ENCODE measurements around the gene CCM2.

CCM2 gene

GRCh38 chr7:45123913-45124710 is 124.1 kb downstream of the CCM2 start:
- DNase-seq (ENCODE audit: low spot score) = no peak

- DNase-seq (ENCODE audit: low spot score) = no peak
Observed at GRCh38 chr7:45125193-45125904, 125.3 kb downstream of the CCM2 start.

All from NAMALWA (cell line).